ELR (cell line): ENCODE measurements around the gene SLC25A21.
"Not testable (repeated sequence)": the region's sequence is repeated elsewhere in the genome, so short reads cannot be mapped to it uniquely, and the experiment has no call there.

Experiments
- DNase-seq: peaks from one replicate; pipeline ENCODE4 v3.0.0-alpha.2; 2015; ENCODE audit warnings: low read depth

Gene SLC25A21

DNA sequence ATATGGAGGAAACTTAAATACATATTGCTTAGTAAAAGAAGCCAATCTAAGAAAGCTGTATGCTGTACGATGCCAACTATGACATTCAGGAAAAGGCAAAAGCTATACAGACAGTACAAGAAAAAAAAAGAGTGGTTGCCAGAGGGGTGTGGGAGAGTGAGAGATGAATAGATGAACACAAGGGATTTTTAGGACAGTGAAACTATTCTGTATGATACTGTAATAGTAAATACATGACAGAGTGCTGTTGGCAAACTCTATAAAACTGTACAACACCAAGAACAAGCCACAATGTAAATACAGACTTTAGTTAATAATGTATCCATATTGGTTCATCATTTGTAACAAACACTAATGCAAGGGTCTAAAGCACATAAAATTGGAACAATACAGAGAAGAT, 14.5 kb upstream of the SLC25A21 start:
- no peak for DNase-seq

DNA sequence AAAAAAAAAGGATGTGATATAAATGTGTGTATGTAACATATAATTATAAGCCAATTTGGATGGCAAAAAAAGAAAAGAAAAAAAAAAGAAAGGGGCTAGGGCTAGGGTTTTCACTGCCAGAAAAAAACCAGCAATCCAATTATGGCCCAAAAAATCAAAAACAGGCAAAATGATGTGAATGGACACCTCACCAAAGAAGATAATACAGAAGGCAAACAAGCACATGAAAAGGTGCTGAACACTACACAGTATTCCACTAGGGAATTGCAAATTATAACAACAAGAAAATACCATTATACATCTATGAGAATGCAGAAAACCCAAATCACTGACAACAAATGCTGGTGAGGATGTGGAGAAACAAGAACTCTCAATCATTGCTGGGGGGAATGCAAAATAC, 13.3 kb upstream of the SLC25A21 start:
- DNase-seq: no peak

GRCh38 chr14:37184520-37184919, 12.1 kb upstream of the SLC25A21 start:
- not testable (repeated sequence) for DNase-seq

DNA sequence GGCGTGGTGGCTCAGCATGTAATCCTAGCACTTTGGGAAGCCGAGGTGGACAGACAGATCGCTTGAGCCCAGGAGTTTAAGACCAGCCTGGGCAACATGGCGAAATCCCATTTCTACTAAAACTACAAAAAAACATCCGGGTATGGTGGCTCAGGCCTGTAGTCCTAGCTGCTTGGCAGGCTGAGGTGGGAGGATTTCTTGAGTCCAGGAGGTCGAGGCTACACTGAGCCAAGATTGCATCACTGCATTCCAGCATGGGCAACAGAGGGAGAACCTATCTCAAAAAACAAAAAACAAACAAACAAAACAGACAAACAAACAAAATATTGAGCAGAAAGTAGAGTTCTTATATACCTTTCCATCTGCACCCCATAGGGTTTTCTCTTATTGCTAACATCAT, 9.0 kb upstream of the SLC25A21 start:
- no peak for DNase-seq

- not testable (repeated sequence) for DNase-seq
Observed at GRCh38 chr14:37180886-37181285, 8.5 kb upstream of the SLC25A21 start.

DNA sequence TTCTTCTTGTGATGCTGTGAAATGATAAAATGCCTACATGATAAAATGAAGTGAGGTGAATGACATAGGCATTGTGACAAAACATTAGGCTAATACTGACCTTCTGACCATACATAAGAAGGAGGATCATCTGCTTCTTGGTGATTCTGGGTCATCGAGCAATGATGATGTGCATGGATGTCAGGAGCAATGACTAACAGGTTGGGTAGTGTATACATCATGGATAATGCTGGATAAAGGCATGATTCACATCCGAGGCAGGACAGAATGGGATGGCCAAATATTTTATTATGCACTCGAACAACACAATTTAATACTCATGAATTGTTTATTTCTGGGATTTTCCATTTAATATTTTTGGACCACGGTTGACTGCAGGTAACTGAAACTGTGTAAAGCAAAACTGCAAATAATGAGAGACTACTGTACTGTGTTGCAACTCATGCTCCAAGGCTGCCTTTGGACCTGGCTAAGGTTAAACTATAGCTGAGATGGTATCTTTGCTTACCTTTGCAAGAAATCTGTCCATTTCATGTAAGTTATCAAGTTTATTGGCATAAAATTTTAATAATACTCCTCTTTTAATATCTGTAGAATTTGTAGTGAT, 7.6 kb upstream of the SLC25A21 start:
- peak; percentile 91 for DNase-seq

DNA sequence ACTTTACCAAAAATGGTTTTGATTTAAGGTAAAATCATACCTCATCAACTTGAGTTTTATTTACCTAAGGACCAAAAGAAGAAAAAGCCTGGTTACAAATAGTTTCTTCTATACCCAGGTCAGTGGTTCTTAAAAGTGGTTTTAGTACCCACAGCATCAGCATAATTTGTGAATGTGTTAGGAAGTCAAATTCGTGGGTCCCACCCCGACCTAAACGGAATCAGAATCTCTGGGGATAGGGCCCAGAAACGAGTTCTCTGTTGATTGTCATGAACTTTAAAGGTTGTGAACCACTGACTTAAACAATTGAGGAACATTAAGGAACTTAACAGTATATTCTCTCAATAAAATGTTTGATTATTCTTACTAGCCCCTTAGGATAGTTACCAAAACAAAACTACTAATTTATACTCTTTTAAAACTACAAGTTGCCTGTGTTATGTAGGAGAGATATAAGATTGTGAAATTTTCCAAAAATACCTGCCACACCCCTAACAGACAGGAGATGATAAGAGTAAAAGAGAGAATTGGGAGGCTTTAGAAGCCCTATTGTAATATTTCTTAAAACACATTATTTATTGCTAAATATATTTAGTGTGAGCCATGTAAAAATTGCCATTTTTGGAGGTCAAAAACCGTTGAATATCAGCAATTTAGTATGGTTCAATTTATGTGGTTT, 669 bp upstream of the SLC25A21 start:
- no peak for DNase-seq

- no peak for DNase-seq
Observed at GRCh38 chr14:37171678-37172023, 755 bp downstream of the SLC25A21 start.

DNA sequence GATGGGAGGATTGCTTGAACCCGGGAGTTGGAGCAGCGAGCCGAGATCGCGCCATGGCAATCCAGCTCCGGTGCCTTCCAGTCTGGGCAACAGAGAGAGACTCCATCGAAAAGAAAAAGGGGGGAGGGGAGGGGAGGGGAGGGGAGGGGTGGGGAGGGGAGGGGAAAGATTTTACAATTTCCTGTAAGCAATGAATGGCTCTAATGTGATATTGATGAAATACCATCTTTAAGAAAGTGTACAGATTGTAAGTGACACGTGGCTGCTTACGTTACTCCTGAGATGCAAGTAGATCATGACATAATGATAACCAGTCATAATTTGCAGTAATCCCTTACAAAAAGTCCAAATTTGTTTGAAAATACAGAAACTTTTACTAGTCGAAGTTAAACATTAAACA, 1.4 kb downstream of the SLC25A21 start:
- no peak for DNase-seq

- no peak for DNase-seq
Observed at GRCh38 chr14:37170237-37170636, 2.2 kb downstream of the SLC25A21 start.

DNA sequence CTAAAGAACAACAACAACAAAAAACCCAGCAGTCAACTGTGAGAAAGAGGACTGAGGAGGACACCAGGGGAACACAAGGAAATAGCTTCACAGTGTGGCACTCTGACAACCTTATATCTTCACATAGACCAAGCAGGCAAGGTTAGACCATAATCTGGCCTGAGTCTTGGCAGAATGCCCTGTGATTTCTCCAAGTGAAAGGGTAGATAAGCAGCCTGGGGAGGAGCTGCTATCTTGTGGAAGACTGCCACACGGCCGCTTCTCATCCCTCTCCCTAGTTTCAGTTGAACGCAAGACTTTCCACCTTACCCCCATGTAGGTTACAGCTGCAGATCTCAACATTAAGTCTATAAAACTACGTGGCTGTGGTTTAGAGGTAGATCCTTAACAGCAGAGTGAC, 3.7 kb downstream of the SLC25A21 start:
- no peak for DNase-seq

- DNase-seq: no peak
Observed at GRCh38 chr14:37167151-37168047, 5.0 kb downstream of the SLC25A21 start.

DNA sequence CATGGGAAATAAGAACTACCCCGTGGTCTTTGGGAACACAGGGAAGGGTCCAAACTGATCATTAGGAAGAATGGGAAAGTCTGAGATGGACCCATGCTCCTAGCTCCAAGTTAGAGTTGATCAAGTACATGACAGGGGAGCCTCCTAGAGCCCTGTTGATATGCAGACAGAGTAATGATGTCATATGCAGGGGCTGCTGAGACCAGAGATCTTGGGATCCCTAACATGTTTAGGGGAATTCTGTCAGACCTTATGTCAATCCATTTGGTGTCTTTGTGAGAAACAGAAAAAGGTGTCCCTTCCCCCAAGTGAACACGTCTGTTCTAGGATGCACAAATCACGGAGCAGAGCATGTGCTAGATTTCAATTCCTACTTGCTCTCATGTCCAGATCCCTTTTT, 6.6 kb downstream of the SLC25A21 start:
- no peak for DNase-seq

GRCh38 chr14:37162307-37162706, 10.1 kb downstream of the SLC25A21 start:
- not testable (repeated sequence) for DNase-seq

GRCh38 chr14:37157987-37158386, 14.4 kb downstream of the SLC25A21 start:
- DNase-seq: no peak

DNA sequence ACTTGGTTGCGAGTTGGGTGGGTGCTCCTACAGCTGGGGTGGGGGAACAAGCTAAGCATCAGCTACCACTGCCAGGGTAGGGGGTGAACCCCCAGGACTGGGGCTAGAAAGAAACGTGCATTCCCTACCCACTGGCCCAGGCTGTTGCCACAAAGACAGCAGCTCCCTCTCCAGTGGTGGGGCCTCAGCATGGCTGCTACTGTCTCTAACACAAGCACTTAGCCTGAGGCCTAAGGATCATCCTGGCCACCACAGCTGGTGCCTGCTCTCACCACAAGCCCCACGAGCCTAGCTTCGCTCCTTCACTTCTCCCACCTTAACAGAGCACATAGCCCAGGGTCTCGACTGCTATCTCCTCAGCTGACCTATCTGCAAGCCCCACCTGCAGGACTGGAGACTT, 18.9 kb downstream of the SLC25A21 start:
- no peak for DNase-seq

GRCh38 chr14:37153005-37153404, 19.4 kb downstream of the SLC25A21 start:
- DNase-seq: no peak

- DNase-seq: peak; percentile 64
Observed at GRCh38 chr14:37150414-37150813, 22.0 kb downstream of the SLC25A21 start.

GRCh38 chr14:37147310-37147880, 25.0 kb downstream of the SLC25A21 start:
- no peak for DNase-seq

- DNase-seq: not testable (repeated sequence)
Observed at GRCh38 chr14:37146438-37146837, 26.0 kb downstream of the SLC25A21 start.

GRCh38 chr14:37145395-37145794, 27.0 kb downstream of the SLC25A21 start:
- peak; percentile 61 for DNase-seq

DNA sequence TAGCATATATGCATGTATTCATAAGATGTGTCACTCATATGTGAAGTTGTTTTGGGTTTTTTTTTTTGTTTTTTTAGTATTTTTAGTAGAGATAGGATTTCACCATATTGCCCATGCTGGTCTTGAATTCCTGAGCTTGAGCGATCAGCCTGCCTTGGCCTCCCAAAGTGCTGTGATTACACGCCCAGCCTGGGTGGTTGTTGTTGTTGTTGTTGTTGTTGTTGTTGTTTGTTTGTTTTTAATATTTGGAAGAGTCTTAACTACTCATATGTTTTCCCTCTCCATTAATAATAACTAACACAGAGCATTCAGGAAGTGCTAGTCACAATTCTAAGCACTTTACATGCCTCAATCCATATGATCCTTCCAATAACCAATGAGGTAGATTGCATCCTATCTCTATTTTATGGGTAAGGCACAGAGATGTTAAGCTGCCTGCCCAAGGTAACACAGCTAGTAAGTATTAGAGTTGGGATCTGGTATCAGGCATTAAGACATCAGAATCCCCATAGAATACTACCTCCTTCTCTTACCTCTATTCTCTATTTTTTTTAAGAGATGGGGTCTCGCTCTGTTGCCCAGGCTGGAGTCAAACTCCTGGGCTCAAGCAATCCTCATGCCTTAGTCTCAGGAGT, 27.6 kb downstream of the SLC25A21 start:
- no peak for DNase-seq
